ENCODE results near the gene NHLRC1.
"Not testable (repeated sequence)": the region's sequence is repeated elsewhere in the genome, so short reads cannot be mapped to it uniquely, and the experiment has no call there.

The NHLRC1 gene

GRCh38 chr6:18122128-18123093 lies at the start of gene NHLRC1:
TSS of gene NHLRC1 (minus strand) at chr6:18122677. CDS start at chr6:18122606, 71 bp downstream.
- peak; percentile 84 for DNase-seq

- DNase-seq: no peak
Measured at GRCh38 chr6:18171871-18172270, 49.4 kb upstream of the NHLRC1 start.

DNA sequence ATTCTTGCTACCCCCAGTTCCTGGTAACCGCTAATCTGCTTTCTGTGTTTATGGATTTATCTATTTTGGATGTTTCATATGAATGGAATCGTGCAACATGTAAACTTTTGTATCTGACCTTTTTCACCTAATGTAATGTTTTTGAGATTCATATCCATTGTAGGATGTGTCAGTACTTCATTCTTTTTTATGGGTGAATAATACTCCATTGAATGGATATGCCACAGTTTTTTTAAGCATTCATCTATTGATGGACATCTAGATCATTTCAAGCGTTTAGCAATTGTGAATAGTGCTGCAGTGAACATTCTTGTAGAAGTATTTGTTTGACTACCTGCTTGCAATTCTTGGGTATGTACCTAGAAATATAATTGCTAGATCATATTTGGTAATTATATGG lies 45.8 kb upstream of the NHLRC1 start:
- no peak for DNase-seq

GRCh38 chr6:18166312-18167036 lies 44.0 kb upstream of the NHLRC1 start:
- no peak for DNase-seq

GRCh38 chr6:18165751-18166150 lies 43.3 kb upstream of the NHLRC1 start:
- no peak for DNase-seq

- DNase-seq: no peak
Measured at GRCh38 chr6:18162401-18162800, 39.9 kb upstream of the NHLRC1 start.

DNA sequence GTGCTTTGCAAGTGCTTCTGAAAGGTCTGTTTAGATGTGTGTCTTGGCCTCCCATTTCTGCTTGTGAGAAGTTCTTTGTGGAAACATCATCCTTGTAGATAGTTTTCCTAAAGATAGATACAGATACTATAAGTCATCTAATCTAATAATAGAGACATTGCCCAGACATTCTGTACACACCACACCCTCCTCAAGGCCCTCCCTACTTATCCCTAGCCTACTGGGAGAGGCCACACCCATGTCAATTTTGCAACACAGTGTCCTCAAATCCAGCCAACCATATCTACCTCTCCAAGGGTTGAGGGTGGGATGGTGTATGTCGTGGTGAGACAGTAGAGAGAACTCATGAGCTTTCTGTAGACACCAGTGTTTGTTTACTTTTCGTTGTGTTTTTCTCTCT lies 39.0 kb upstream of the NHLRC1 start:
- DNase-seq: no peak

- DNase-seq: peak; percentile 31
Measured at GRCh38 chr6:18160911-18161310, 38.4 kb upstream of the NHLRC1 start.

GRCh38 chr6:18155864-18156421 lies 33.5 kb upstream of the NHLRC1 start:
- DNase-seq: peak; percentile 49

- DNase-seq: peak; percentile 99
Measured at GRCh38 chr6:18155150-18155863, 32.8 kb upstream of the NHLRC1 start, which contains the start of gene KDM1B. TSS of gene KDM1B (plus strand) at chr6:18155422. CDS start at chr6:18159896, 4,474 bp downstream.

DNA sequence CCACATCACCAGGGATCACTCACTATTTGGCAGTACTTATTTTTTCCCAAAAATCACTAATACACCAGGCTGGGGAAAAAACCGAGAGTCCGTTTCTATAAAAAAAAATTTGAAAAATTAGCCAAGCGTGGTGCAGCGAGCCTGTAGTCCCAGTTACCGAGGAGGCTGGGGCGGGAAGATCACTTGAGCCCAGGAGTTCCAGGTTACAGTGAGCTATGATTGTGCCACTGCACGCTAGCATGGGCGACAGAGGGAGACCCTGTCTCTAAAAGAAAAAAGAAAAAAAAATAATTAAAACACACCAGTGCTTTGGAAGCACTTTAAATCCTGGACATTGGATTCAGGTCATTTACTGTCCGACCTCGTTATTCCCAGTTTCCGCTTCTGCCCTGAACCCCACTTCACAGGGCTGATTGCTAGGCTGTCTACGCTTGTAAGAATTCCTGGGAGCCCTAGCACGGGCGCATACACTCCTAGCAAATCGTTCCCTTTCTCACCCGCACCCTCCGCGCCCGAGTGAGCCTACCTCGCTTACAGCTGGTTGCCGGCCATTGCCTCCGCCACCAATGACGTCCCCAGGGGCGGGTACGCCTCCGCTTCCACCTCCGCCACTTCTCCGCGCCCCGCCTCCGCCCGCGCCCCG lies 32.2 kb upstream of the NHLRC1 start, which contains the start of gene TPMT:
TPMT (minus strand) TSS at position 571 of the 643 bp plus-strand sequence. CDS start 5,950 bp downstream, outside the sequence.
- DNase-seq: no peak

DNA sequence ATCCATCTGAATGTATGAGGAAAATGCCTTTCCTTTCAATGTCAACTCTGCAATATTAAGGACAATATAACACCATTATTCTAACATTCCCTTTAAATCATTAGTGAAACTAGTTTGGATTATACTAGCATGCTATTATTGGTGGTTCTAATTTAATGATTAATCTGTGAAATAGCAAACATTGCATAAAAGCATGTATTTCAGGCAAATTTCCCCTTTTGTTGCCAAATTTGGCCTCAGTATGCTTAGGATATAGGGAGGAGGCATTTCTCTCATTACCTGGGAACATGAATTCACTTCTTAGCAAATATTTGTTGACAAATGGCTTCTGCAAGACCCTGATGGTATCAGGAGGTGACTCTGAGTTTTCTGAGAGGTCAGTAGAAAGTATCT lies 30.8 kb upstream of the NHLRC1 start:
- no peak for DNase-seq

DNA sequence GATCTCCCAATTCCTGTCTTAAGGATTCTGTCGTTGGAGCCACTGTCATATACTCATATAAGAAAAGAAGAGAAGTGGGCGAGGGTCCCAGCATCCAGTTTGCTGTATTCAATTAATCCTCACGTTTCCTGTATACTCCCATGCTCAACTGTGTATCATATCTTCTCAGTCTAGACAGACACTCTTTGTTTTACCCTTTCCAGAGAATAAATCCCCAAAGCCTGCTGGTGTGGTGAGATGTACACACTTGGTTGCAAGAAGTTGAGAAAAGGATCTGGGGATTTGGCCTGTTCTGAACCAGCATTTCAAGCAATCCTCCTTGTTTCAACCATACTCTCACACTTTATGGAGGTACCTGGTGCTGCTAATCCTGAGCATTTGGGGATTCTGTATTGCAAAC lies 29.3 kb upstream of the NHLRC1 start:
- DNase-seq: no peak

DNA sequence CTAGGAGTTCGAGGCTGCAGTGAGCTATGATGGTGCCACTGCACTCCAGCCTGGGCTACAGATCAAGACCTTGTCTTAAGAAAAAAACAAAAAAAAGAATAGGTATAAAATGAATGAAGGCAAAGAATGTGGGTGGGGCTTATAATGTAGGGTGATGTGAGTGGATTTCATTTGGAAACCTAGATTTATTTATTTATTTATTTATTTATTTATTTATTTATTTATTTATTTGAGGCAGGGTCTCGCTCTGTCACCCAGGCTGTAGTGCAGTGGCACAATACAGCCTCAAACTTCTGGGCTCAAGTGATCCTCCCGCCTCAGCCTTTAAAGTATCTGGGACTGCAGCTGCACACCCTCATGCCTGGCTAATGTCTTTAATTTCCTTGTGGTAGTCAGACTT lies 28.9 kb upstream of the NHLRC1 start:
- DNase-seq: not testable (repeated sequence)

GRCh38 chr6:18148304-18149025 lies 26.0 kb upstream of the NHLRC1 start:
- DNase-seq: peak; percentile 11

DNA sequence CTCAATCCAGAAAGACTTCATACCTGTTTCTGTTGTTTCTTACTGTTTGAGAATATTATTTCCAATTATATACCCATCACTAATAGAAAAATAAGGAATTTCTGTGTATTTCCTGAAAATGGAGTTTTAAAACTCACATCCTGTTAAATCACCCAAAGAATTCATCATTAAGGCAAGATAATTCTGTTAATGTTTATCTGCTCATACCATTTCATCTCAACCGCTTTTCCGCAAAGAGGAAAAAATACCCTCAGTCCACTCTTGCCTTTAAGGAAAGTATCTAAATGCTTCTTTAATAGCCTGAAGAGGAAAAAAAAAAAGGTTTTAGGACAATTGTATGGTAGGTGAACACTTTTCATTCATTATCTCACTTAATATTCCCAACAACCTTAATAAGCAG lies 25.1 kb upstream of the NHLRC1 start:
- DNase-seq: no peak

DNA sequence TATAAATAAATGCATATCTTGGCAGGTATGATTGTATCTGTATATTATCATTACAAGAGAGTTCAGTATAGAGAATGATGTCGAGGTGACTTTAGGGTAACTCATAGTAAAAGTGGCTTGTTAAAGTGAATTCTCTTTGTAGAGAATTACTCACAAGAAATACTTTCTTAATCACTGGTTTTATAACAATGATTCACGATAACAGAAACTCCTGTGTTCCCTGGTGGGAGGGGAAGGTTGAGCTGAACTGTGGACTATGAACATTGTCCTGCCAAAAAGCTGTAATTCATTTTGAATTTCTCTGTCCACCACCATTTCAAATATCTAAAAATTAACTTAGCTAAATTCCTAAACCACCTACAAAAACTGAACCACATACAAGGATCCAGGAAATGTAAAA lies 24.7 kb upstream of the NHLRC1 start:
- peak; percentile 9 for DNase-seq

- no peak for DNase-seq
Measured at GRCh38 chr6:18142591-18142861, 20.0 kb upstream of the NHLRC1 start.

GRCh38 chr6:18141805-18142590 lies 19.5 kb upstream of the NHLRC1 start:
- DNase-seq: no peak

DNA sequence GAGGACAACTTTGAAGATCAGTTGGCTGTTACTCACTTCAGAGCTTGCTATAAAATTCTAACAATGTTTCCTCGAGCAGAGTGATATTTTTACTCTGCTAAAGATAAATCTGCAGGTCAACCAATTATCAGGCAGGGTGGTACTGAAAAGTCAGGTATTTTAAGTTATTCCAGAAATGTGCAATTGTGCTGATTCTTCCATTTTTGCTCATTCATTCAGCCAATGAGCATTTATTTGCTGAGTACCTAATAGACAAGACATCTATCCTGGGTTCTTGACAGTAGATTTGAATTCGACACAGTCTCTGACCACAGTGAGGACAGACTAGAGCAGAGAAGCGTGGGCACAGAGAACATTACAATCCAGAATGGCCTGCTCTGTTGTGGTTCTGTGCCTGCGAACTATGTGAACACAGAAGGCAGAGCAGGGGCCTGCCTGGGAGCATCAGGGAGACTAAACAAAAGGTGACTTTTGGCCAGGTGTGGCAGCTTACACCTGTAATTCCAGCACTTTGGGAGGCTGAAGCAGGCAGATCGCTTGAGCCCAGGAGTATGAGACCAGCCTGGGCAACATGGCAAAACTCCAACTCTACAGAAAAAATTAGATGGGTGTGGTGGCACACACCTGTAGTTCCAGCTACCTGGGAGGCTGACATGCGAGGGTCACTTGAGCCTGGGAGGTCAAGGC lies 17.6 kb upstream of the NHLRC1 start:
- no peak for DNase-seq

Measured in stimulated activated CD4-positive, alpha-beta T cell treated with anti-CD3 and anti-CD28 coated beads, Interleukin-1b, Interleukin-23, amount 100 ng/mL, for 48 hours (primary cell).